ENCODE measurements around the gene TMEM182. TPM values are rescaled to one million over a fixed set of nuclear protein-coding genes. Genes with fewer than 3 reads are reported as not detected.

TMEM182 gene
- total and polyA plus RNA-seq, 12 donors: 0.74 to 7.8 (median 4.0) TPM

DNA sequence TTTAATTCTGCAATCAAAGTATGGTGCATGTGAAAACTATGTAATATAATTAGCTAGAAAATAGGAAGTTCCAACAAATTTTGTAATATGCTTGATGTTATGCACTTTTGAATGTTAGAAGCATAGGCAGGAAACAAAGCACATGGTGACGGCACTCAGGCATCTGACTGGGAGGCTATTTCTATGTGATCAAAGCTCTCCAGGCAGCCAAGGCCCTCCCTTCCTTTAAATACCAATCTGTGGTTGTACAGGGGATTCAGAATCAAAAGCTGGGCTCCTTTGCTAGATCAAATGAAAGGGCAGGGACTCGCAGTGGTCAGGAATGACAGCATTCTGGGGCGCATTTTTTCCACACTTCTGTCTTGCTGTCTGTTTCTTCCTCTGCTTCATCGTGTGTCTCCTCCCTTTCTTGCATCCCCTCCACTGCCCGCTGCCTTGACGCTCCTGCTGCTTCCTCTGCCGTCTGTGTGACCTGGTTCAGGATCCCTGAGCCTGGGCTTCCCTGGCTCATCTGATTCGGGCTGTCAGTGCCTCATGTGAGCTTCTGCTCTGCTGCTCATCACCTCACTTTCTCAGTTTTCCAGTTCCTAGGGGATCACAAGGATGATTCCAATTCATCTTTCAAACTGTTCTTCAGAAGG is 30.9 kb downstream of the TMEM182 start:
- Histone ChIP-seq H3K9me3 (replicated peaks in 1 of 3) (no peaks in the 10 kb centered on the region), H3K27ac (no peak overlapping the region), H3K4me3 (no peak overlapping the region), H3K36me3 (replicated peaks in 1 of 2) (no peaks in the 10 kb centered on the region), H3K27me3 (no peaks in the 10 kb centered on the region), H3K4me1 (replicated peaks in 1 of 2) (no peaks in the 10 kb centered on the region)
- intact Hi-C loops (cut with DNase I): no loop called here
- WGBS, 4 donors: 78 to 86% (median 80%) methylated on average over 8 of the region's 8 CpGs
- no peak for DNase-seq
- TF ChIP-seq, protein P1, sequence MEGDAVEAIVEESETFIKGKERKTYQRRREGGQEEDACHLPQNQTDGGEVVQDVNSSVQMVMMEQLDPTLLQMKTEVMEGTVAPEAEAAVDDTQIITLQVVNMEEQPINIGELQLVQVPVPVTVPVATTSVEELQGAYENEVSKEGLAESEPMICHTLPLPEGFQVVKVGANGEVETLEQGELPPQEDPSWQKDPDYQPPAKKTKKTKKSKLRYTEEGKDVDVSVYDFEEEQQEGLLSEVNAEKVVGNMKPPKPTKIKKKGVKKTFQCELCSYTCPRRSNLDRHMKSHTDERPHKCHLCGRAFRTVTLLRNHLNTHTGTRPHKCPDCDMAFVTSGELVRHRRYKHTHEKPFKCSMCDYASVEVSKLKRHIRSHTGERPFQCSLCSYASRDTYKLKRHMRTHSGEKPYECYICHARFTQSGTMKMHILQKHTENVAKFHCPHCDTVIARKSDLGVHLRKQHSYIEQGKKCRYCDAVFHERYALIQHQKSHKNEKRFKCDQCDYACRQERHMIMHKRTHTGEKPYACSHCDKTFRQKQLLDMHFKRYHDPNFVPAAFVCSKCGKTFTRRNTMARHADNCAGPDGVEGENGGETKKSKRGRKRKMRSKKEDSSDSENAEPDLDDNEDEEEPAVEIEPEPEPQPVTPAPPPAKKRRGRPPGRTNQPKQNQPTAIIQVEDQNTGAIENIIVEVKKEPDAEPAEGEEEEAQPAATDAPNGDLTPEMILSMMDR (IDR thresholded peaks at IDR 0.05): no peak
- TF ChIP-seq POLR2A (IDR thresholded peaks at IDR 0.05): no peak

DNA sequence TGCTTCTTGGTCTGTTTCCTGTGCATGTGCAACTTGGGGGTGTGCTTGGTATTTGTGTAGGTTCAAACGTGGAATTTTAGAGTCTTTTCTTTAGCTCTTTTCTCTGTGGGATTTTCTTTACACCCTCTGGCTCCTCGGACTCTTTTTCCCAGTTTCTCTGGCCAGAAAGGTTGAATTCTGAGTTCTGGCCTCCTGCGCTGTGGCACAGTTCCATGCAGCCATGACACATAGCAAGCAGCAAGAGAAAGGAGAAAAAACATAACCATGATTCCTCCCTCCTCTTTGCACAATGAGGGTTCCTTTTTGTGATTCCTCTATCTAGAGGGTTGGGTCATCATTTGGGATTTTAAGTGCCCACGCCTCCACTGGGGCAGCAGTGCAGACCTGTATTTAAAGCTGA is 33.8 kb downstream of the TMEM182 start:
- intact Hi-C loops (cut with DNase I): no loop called here
- TF ChIP-seq POLR2A (IDR thresholded peaks at IDR 0.05): no peak
- TF ChIP-seq, protein P1 (IDR thresholded peaks at IDR 0.05): no peak
- Histone ChIP-seq H3K36me3 (replicated peaks in 1 of 2) (no peaks in the 10 kb centered on the region), H3K9me3 (replicated peaks in 1 of 3) (peaks cover 0 to 5% (median 0%) of the 10 kb centered on the region in 3 donors), H3K4me3 (no peak overlapping the region), H3K27me3 (no peaks in the 10 kb centered on the region), H3K27ac (no peak overlapping the region), H3K4me1 (replicated peaks in 1 of 2) (no peaks in the 10 kb centered on the region)
- WGBS, 4 donors: 82 to 89% (median 86%) methylated on average over 4 of the region's 4 CpGs
- DNase-seq: no peak

DNA sequence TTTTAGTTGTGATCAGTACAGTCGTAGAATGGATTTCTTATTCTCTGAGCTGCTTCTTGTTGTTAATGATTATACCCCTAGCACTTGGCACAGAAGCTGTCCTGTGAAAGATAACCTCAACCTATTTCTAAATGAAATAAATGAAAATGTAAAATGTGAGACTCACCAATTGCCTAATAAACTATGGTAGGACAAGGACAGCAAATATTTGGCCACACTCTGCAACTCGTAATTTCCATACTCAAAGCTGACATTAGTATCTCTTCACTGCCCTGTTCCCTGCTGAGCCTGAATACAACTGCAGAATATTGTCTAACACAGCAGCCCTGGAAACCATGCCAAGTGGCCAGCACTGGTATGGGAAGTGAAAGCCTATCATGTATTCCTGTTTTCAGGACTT is 34.5 kb downstream of the TMEM182 start:
- Histone ChIP-seq H3K9me3 (replicated peaks in 1 of 3) (peaks cover 0 to 10% (median 0%) of the 10 kb centered on the region in 3 donors), H3K27me3 (no peaks in the 10 kb centered on the region), H3K4me3 (no peak overlapping the region), H3K36me3 (replicated peaks in 1 of 2) (no peaks in the 10 kb centered on the region), H3K4me1 (replicated peaks in 1 of 2) (no peaks in the 10 kb centered on the region), H3K27ac (no peak overlapping the region)
- peak in 1 of 7 donors; percentile 5 for DNase-seq
- intact Hi-C loops (cut with DNase I): no loop called here
- no peak for TF ChIP-seq POLR2A (IDR thresholded peaks at IDR 0.05)
- WGBS, 4 donors: 78 to 93% (median 85%) methylated on average over 2 of the region's 2 CpGs

DNA sequence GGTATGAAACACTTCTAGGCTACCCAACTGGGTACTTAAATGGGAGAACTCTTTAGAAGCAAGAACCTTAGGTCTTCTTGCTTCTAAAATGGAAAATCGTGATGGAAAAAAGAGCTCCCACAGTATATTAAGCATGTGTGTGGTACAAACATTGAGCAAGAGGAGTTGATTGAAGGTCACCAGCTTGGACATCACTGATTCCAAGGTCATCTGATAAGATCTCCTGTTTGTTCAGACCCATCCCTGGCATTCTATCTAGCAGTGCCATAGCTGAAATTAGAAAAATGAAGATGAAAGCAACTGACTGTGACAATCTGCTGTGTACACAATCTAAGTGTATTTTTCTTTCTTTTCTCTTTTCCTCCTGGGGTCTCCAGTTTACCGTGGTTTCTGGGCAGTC is 35.7 kb downstream of the TMEM182 start:
- DNase-seq: peak in 1 of 7 donors; percentile 2
- no peaks in the 10 kb centered on the region for H3K36me3 ChIP-seq (replicated peaks in 1 of 2)
- TF ChIP-seq, protein P1 (IDR thresholded peaks at IDR 0.05): no peak
- H3K9me3 ChIP-seq (replicated peaks in 1 of 3): peaks cover 0 to 18% (median 0%) of the 10 kb centered on the region in 3 donors
- no peaks in the 10 kb centered on the region for H3K4me1 ChIP-seq (replicated peaks in 1 of 2)
- H3K27me3 ChIP-seq: no peaks in the 10 kb centered on the region
- no peak overlapping the region for H3K4me3 ChIP-seq
- intact Hi-C loops (cut with DNase I): no loop called here
- H3K27ac ChIP-seq: no peak overlapping the region
- WGBS, 4 donors: 70 to 81% (median 79%) methylated on average over 2 of the region's 2 CpGs

DNA sequence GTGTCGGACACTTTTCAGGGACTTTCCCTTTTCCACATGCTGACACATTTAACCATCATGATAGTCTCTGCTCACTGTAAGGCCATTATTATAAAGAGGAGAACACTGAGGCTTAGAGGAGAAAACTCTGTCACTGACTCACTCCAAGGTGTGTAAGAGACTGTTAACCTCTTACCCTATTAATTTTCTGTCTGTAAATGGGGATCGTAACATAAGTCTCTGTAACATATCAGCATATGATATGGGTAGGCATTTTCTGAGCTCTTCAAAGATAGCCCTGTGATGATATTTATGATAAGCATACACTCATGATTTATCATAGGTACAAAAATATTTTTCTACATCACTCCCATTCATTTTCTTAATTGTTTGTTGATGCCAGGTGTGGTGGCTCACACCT is 36.4 kb downstream of the TMEM182 start:
- Histone ChIP-seq H3K36me3 (replicated peaks in 1 of 2) (no peaks in the 10 kb centered on the region), H3K27me3 (no peaks in the 10 kb centered on the region), H3K4me3 (no peak overlapping the region), H3K9me3 (replicated peaks in 1 of 3) (peaks cover 0 to 18% (median 0%) of the 10 kb centered on the region in 3 donors), H3K27ac (no peak overlapping the region), H3K4me1 (replicated peaks in 1 of 2) (no peaks in the 10 kb centered on the region)
- WGBS, 4 donors: 91 to 100% (median 95%) methylated on average over 2 of the region's 2 CpGs
- intact Hi-C loops (cut with DNase I): no loop called here
- TF ChIP-seq, protein P1 (IDR thresholded peaks at IDR 0.05): no peak
- no peak for TF ChIP-seq POLR2A (IDR thresholded peaks at IDR 0.05)
- no peak for DNase-seq

Measured in adrenal gland (tissue), 12 donors.